ENCODE measurements around the gene GRSF1.

The GRSF1 gene

GRCh38 chr4:70816894-70817293, 22.8 kb downstream of the GRSF1 start:
- TF ChIP-seq RBAK (tag by site-specific recombination; IDR thresholded peaks at IDR 0.05) (no peak), OVOL3 (tag by site-specific recombination; IDR thresholded peaks at IDR 0.05) (no peak), ZNF184 (tag by site-specific recombination; IDR thresholded peaks at IDR 0.05) (no peak), SCRT2 (tag by site-specific recombination; IDR thresholded peaks at IDR 0.05) (no peak), KLF16 (tag by site-specific recombination; IDR thresholded peaks at IDR 0.05) (no peak), ZNF555 (tag by site-specific recombination; conservative IDR thresholded peaks at IDR 0.05) (no peak), ZEB2 (tag by site-specific recombination; IDR thresholded peaks at IDR 0.05) (no peak), ZNF248 (tag by site-specific recombination; IDR thresholded peaks at IDR 0.05) (no peak), ZBTB7A (tag by site-specific recombination; IDR thresholded peaks at IDR 0.05; ENCODE audit: low read depth) (no peak), KLF10 (tag by site-specific recombination; IDR thresholded peaks at IDR 0.05) (no peak), SP3 (tag by site-specific recombination; IDR thresholded peaks at IDR 0.05) (no peak)
- Histone ChIP-seq H3K4me3 (ENCODE audit: low read depth, low read length) (no peak overlapping the region), H3K27ac (ENCODE audit: extremely low read depth, low read depth, low read length) (no peak overlapping the region), H3K36me3 (ENCODE audit: control insufficient read depth in 2 of 2, insufficient read depth in 1 of 2, low read length in 2 of 2) (peaks cover 14 to 36% of the 10 kb centered on the region in 2 experiments), H3K4me1 (ENCODE audit: control insufficient read depth, insufficient read depth, low read length) (no peaks in the 10 kb centered on the region), H3K9me3 (ENCODE audit: control insufficient read depth, insufficient read depth, low read depth, low read length) (no peaks in the 10 kb centered on the region)
- POLR2A ChIA-PET, result no interaction called here
- CTCF ChIA-PET, result no interaction called here

DNA sequence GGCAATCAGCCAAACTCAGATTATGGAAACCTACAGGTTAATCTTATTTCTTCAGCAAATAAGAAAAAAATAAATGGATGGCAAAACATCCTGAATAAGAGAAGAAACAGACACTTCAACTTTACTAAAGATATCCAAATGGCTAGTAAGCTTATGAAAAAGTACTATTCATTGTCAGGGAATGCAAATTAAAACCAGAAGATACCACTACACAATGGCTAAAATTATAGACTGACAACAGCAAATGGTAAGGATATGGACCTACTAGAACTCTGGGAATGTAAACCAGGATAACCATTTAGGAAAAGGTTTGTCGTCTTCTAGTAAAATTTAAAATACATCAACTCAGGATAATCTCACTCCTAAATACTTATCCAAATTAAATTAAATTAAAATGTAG, 24.3 kb downstream of the GRSF1 start:
- ChIA-PET CTCF (no interaction called here), POLR2A (interaction anchor here (0.6 kb wide), 1 partner anchor 113 kb away, joined by 3 read pairs; no protein-coding TSS in a partner anchor)
- Histone ChIP-seq H3K4me1 (ENCODE audit: control insufficient read depth, insufficient read depth, low read length) (no peaks in the 10 kb centered on the region), H3K36me3 (ENCODE audit: control insufficient read depth in 2 of 2, insufficient read depth in 1 of 2, low read length in 2 of 2) (peaks cover 5 to 23% of the 10 kb centered on the region in 2 experiments; a peak in 2 of 3 replicates), H3K9me3 (ENCODE audit: control insufficient read depth, insufficient read depth, low read depth, low read length) (no peaks in the 10 kb centered on the region), H3K4me3 (ENCODE audit: low read depth, low read length) (no peak overlapping the region), H3K27ac (ENCODE audit: extremely low read depth, low read depth, low read length) (no peak overlapping the region)
- TF ChIP-seq ZNF169 (tag by site-specific recombination; IDR thresholded peaks at IDR 0.05), result no peak
- TF ChIP-seq ZNF624 (tag by site-specific recombination; IDR thresholded peaks at IDR 0.05), result no peak
- TF ChIP-seq ZNF23 (tag by site-specific recombination; IDR thresholded peaks at IDR 0.05; ENCODE audit: borderline replicate concordance), result no peak

- no peak overlapping the region for H3K4me3 ChIP-seq (ENCODE audit: low read depth, low read length)
- CTCF ChIA-PET, result no interaction called here
- TF ChIP-seq ZNF76 (tag by site-specific recombination; IDR thresholded peaks at IDR 0.05; ENCODE audit: borderline replicate concordance, low read depth) (no peak), ZNF341 (tag by site-specific recombination; IDR thresholded peaks at IDR 0.05; ENCODE audit: low read depth) (no peak), ZNF24 (tag by site-specific recombination; IDR thresholded peaks at IDR 0.05) (no peak), ZNF175 (tag by site-specific recombination; IDR thresholded peaks at IDR 0.05) (no peak), ZNF768 (tag by site-specific recombination; IDR thresholded peaks at IDR 0.05) (no peak), ZNF529 (tag by site-specific recombination; IDR thresholded peaks at IDR 0.05; ENCODE audit: insufficient replicate concordance) (no peak), ZNF670 (tag by site-specific recombination; IDR thresholded peaks at IDR 0.05; ENCODE audit: low read depth) (no peak), MEIS1 (CRISPR knock-in tag; IDR thresholded peaks at IDR 0.05; ENCODE audit: borderline replicate concordance) (no peak), REST (tag by site-specific recombination; IDR thresholded peaks at IDR 0.05) (no peak), ZNF549 (tag by site-specific recombination; IDR thresholded peaks at IDR 0.05) (no peak), GLI4 (tag by site-specific recombination; IDR thresholded peaks at IDR 0.05) (no peak), ZNF354C (tag by site-specific recombination; IDR thresholded peaks at IDR 0.05; ENCODE audit: borderline replicate concordance, low read depth) (no peak), ZSCAN23 (tag by site-specific recombination; IDR thresholded peaks at IDR 0.05) (no peak), SCRT1 (tag by site-specific recombination; IDR thresholded peaks at IDR 0.05; ENCODE audit: borderline replicate concordance) (no peak), ZNF610 (tag by site-specific recombination; IDR thresholded peaks at IDR 0.05; ENCODE audit: borderline replicate concordance) (no peak), GLI2 (tag by site-specific recombination; IDR thresholded peaks at IDR 0.05; ENCODE audit: borderline replicate concordance, low read depth) (no peak)
- POLR2A ChIA-PET, result no interaction called here
- no peaks in the 10 kb centered on the region for H3K4me1 ChIP-seq (ENCODE audit: control insufficient read depth, insufficient read depth, low read length)
- H3K27ac ChIP-seq (ENCODE audit: extremely low read depth, low read depth, low read length), result no peak overlapping the region
- peaks cover 0 to 28% of the 10 kb centered on the region in 2 experiments; a peak in 2 of 3 replicates for H3K36me3 ChIP-seq (ENCODE audit: control insufficient read depth in 2 of 2, insufficient read depth in 1 of 2, low read length in 2 of 2)
- H3K9me3 ChIP-seq (ENCODE audit: control insufficient read depth, insufficient read depth, low read depth, low read length), result no peaks in the 10 kb centered on the region
These were observed 31.5 kb downstream of the GRSF1 start for GRCh38 chr4:70808151-70808550.
